IMR-90 (cell line): ENCODE measurements around the gene MICA. TPM values are rescaled to one million over a fixed set of nuclear protein-coding genes. Genes with fewer than 3 reads are reported as not detected.

Source experiments
- ATAC-seq: fragments of 200-7000 bp; cut with Tn5 transposase; 2 replicates; pipeline ENCODE4 v1.9.1; 2020; ENCODE audit warnings: low read depth, mild to moderate bottlenecking, moderate library complexity
- BruUV-seq: library from RNA; stranded (reverse); fragments of 400-500 nt; replicated peaks from 2 replicates; lab custom pipeline; 2021; lab: Mats Ljungman, UMichigan
- CTCF ChIA-PET: fragments of 300-600 bp; formaldehyde crosslinking; extraction: SDS; loops from one replicate; lab custom pipeline; 2021; ENCODE audit warnings: antibody characterized with exemption; lab: Yijun Ruan, JAX
- POLR2A ChIA-PET: fragments of 300-600 bp; sonication (Branson Sonifier 250); formaldehyde crosslinking; loops from one replicate; lab custom pipeline; 2022; ENCODE audit warnings: antibody characterized with exemption; ENCODE audit not compliant: unreplicated experiment; lab: Charles Lee
- DNase-seq: peaks from one replicate; pipeline ENCODE4 v3.0.0; 2013
- H2AFZ ChIP-seq: replicated peaks from 2 replicates; pipeline ENCODE3; 2013; ENCODE audit warnings: low read length, mild to moderate bottlenecking; ENCODE audit not compliant: poor library complexity
- H2AK5ac ChIP-seq: 2 replicates; pipeline ENCODE4 v1.6.1; 2013; ENCODE audit warnings: low read depth, low read length, inconsistent platforms
- H2AK9ac ChIP-seq: replicated peaks from 2 replicates; pipeline ENCODE3; 2013; ENCODE audit warnings: mild to moderate bottlenecking, low read depth, low read length, moderate library complexity; ENCODE audit not compliant: poor library complexity
- H2BK120ac ChIP-seq: 2 replicates; pipeline ENCODE4 v1.6.1; 2013; ENCODE audit warnings: low read depth, low read length, inconsistent platforms
- H2BK15ac ChIP-seq: 3 replicates; pipeline ENCODE4 v1.6.1; 2013; ENCODE audit warnings: low read depth, low read length, inconsistent platforms
- H2BK20ac ChIP-seq: 2 replicates; pipeline ENCODE4 v1.6.1; 2013; ENCODE audit warnings: low read depth, mild to moderate bottlenecking, inconsistent platforms, low read length, moderate library complexity
- H2BK5ac ChIP-seq: 2 replicates; pipeline ENCODE4 v1.6.1; 2013; ENCODE audit warnings: mild to moderate bottlenecking, low read depth, low read length, inconsistent platforms; ENCODE audit not compliant: poor library complexity, severe bottlenecking
- H3K14ac ChIP-seq: replicated peaks from 2 replicates; pipeline ENCODE4 v1.6.1; 2013; ENCODE audit warnings: low read depth, low read length, inconsistent platforms
- H3K18ac ChIP-seq: 2 replicates; pipeline ENCODE4 v1.6.1; 2013; ENCODE audit warnings: low read depth, low read length, control low read depth
- H3K23ac ChIP-seq: 2 replicates; pipeline ENCODE4 v1.6.1; 2013; ENCODE audit warnings: low read depth, low read length, inconsistent platforms
- H3K27ac ChIP-seq: 2 replicates; pipeline ENCODE4 v1.5.1; 2013; ENCODE audit warnings: mild to moderate bottlenecking, control low read depth, low read length; ENCODE audit not compliant: insufficient read depth
- H3K27me3 ChIP-seq: 2 replicates; pipeline ENCODE4 v1.6.1; 2013; ENCODE audit warnings: low read length; ENCODE audit not compliant: control insufficient read depth, insufficient read depth
- H3K36me3 ChIP-seq: 2 replicates; pipeline ENCODE4 v1.6.1; 2013; ENCODE audit warnings: low read length, mixed read lengths; ENCODE audit not compliant: control insufficient read depth, insufficient read depth
- H3K4ac ChIP-seq: 2 replicates; pipeline ENCODE4 v1.6.1; 2013; ENCODE audit warnings: low read depth, low read length, inconsistent platforms
- H3K4me1 ChIP-seq: 2 replicates; pipeline ENCODE4 v1.6.1; 2013; ENCODE audit warnings: low read length, mixed read lengths; ENCODE audit not compliant: control insufficient read depth, insufficient read depth
- H3K4me2 ChIP-seq: 2 replicates; pipeline ENCODE4 v1.6.1; 2013; ENCODE audit warnings: low read depth, mild to moderate bottlenecking, control low read depth, low read length, moderate library complexity
- H3K4me3 ChIP-seq: 2 replicates; pipeline ENCODE4 v1.5.1; 2013; ENCODE audit warnings: low read depth, mild to moderate bottlenecking, control low read depth, low read length, moderate library complexity; ENCODE audit not compliant: insufficient read depth
- H3K56ac ChIP-seq: 2 replicates; pipeline ENCODE4 v1.6.1; 2013; ENCODE audit warnings: low read length, inconsistent platforms; ENCODE audit not compliant: insufficient read depth; ENCODE audit errors: extremely low read depth
- H3K79me1 ChIP-seq, 2 experiments: 2 replicates each; pipeline ENCODE4 v1.6.1; 2013; ENCODE audit warnings: low read length in 2 of 2, inconsistent platforms in 1 of 2, low read depth in 1 of 2
- H3K9ac ChIP-seq: 2 replicates; pipeline ENCODE4 v1.6.1; 2013; ENCODE audit warnings: low read depth, low read length, control low read depth
- H3K9me1 ChIP-seq: 2 replicates; pipeline ENCODE4 v1.6.1; 2013; ENCODE audit warnings: low read length, inconsistent platforms; ENCODE audit not compliant: insufficient read depth
- H3K9me3 ChIP-seq: 2 replicates; pipeline ENCODE4 v1.6.1; 2013; ENCODE audit warnings: low read length; ENCODE audit not compliant: control insufficient read depth, insufficient read depth
- H4K20me1 ChIP-seq: 2 replicates; pipeline ENCODE4 v1.6.1; 2013; ENCODE audit warnings: low read length, inconsistent platforms; ENCODE audit not compliant: insufficient read depth
- H4K5ac ChIP-seq: 2 replicates; pipeline ENCODE4 v1.6.1; 2013; ENCODE audit warnings: mild to moderate bottlenecking, low read depth, low read length, control low read depth
- H4K8ac ChIP-seq, 2 experiments: 2 replicates each; pipeline ENCODE4 v1.6.1; 2013; ENCODE audit warnings: low read depth in 2 of 2, low read length in 2 of 2, control low read depth in 1 of 2, inconsistent platforms in 1 of 2
- H4K91ac ChIP-seq: 2 replicates; pipeline ENCODE4 v1.6.1; 2013; ENCODE audit warnings: low read depth, low read length, inconsistent platforms; ENCODE audit not compliant: insufficient read depth
- BHLHE40 ChIP-seq: fragments of 150-350 bp; IDR thresholded peaks from 2 replicates; pipeline ENCODE4 v1.6.1; 2016; ENCODE audit warnings: mild to moderate bottlenecking, low read depth, low read length
- CEBPB ChIP-seq: IDR thresholded peaks from 2 replicates; pipeline ENCODE4 v1.6.1; 2012; ENCODE audit warnings: low read depth, low read length, improper control_type of control experiment
- CHD1 ChIP-seq: IDR thresholded peaks from 2 replicates; pipeline ENCODE4 v1.6.1; 2012; ENCODE audit warnings: low read depth, low read length, improper control_type of control experiment
- CTCF ChIP-seq: conservative IDR thresholded peaks from 2 replicates; pipeline ENCODE4 v1.5.1; 2012; ENCODE audit warnings: mild to moderate bottlenecking, low read depth, low read length, improper control_type of control experiment
- ELK1 ChIP-seq: fragments of 150-350 bp; IDR thresholded peaks from 2 replicates; pipeline ENCODE4 v1.6.1; 2016; ENCODE audit warnings: low read depth, mild to moderate bottlenecking, low read length, moderate library complexity, borderline replicate concordance
- MAFK ChIP-seq: IDR thresholded peaks from 2 replicates; pipeline ENCODE4 v1.6.1; 2012; ENCODE audit warnings: low read depth, low read length, improper control_type of control experiment
- MAZ ChIP-seq: IDR thresholded peaks from 2 replicates; pipeline ENCODE4 v1.6.1; 2012; ENCODE audit warnings: low read depth, mild to moderate bottlenecking, low read length, improper control_type of control experiment, moderate library complexity, borderline replicate concordance
- MXI1 ChIP-seq: IDR thresholded peaks from 2 replicates; pipeline ENCODE4 v1.6.1; 2012; ENCODE audit warnings: low read depth, mild to moderate bottlenecking, low read length, moderate library complexity, borderline replicate concordance
- NFE2L2 ChIP-seq: fragments of 150-350 bp; IDR thresholded peaks from 2 replicates; pipeline ENCODE4 v1.6.1; 2016; ENCODE audit warnings: low read depth, mild to moderate bottlenecking, low read length
- POLR2A ChIP-seq: IDR thresholded peaks from 2 replicates; pipeline ENCODE4 v1.6.1; 2012; ENCODE audit warnings: mild to moderate bottlenecking, low read depth, low read length
- RAD21 ChIP-seq: IDR thresholded peaks from 2 replicates; pipeline ENCODE4 v1.6.1; 2012; ENCODE audit warnings: low read length, improper control_type of control experiment
- RCOR1 ChIP-seq: IDR thresholded peaks from 2 replicates; pipeline ENCODE4 v1.6.1; 2012; ENCODE audit warnings: mild to moderate bottlenecking, low read length, improper control_type of control experiment; ENCODE audit not compliant: insufficient replicate concordance
- RFX5 ChIP-seq: IDR thresholded peaks from 2 replicates; pipeline ENCODE4 v1.8.0; 2012; ENCODE audit warnings: low read depth, mild to moderate bottlenecking, low read length, moderate library complexity
- SMC3 ChIP-seq: fragments of 150-350 bp; IDR thresholded peaks from 2 replicates; pipeline ENCODE4 v1.6.1; 2016; ENCODE audit warnings: low read depth, mild to moderate bottlenecking, antibody characterized with exemption, low read length, moderate library complexity
- WGBS, 2 experiments: methylation state at CpG; one replicate each; pipeline versions ENCODE4 v1.1.5 to v1.1.7; 2013; ENCODE audit warnings: missing lambda C conversion rate in 2 of 2; ENCODE audit not compliant: insufficient read length in 1 of 2; ENCODE audit errors: extremely low coverage in 2 of 2; 5-methylcytosine and 5-hydroxymethylcytosine counted together
- dilution Hi-C: fragments of 300-500 bp; cut with HindIII; formaldehyde crosslinking; loops from one replicate; pipeline ENCODE4 v1.14.3; 2018; ENCODE audit warnings: low sequenced_read_pairs; ENCODE audit not compliant: unreplicated experiment
- in situ Hi-C: fragments of 300-500 bp; cut with MboI; formaldehyde crosslinking; loops from 3 replicates; pipeline ENCODE4 v1.14.3; 2019; ENCODE audit warnings: low sequenced_read_pairs, inconsistent platforms, mixed read lengths
- intact Hi-C: fragments of 100-400 bp; cut with micrococcal nuclease; formaldehyde crosslinking; loops from 2 replicates; pipeline ENCODE4 v1.10.0; 2022
- polyA plus RNA-seq, 3 experiments: library from polyadenylated mRNA; depleted of rRNA; stranded (reverse); fragments of >200 nt; gene quantifications; 2 replicates each; pipeline ENCODE4 v1.2.3, GENCODE V29; 2012; ENCODE audit warnings: low replicate concordance in 1 of 3
- total RNA-seq: library from RNA; depleted of rRNA; stranded (reverse); fragments of >200 nt; gene quantifications from 2 replicates; pipeline ENCODE4 v1.2.3, GENCODE V29; 2012
- TF ChIP-seq, protein P1 (sequence below): fragments of 150-350 bp; IDR thresholded peaks from 2 replicates; pipeline ENCODE4 v1.6.1; 2017; ENCODE audit warnings: mild to moderate bottlenecking, antibody characterized with exemption, low read length, low read depth

The MICA gene
- total and polyA plus RNA-seq, 2 of the 4 experiments (the other 2 are of a cell fraction), result 55.9 to 67.7 TPM

DNA sequence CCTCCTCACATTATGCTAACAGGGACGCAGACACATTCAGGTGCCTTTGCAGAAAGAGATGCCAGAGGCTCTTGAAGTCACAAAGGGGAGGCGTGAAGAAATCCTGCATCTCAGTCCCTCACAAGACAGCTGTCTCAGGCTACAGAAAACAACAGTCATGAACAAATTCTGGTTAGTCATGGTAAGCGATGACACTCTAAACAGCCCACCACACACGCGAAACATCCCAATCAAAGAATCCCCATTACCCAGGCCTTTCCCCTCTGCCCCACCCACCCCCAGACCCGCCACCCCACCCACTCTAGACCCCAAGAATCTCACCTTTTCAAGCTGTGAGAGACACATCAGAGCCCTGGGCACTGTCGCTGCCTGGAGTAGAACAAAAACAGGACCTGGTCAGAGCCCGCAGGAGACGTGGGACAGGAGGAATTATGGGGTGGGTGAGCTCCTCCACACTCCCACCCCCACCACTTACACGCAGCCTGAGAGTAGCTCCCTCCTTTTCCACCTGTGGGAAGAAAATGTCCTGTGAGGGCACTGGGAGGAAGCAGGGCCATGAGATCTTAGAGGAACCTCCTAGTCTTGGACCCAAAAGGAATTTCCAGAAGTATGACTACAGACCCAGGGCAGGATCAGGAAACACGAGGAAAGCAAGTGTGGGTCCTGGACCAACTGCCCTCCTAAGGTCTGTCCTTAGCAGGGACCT is 49.1 kb upstream of the MICA start:
- intact Hi-C loops, result no loop called here
- no peak overlapping the region for H3K9ac ChIP-seq
- H3K9me3 ChIP-seq, result no peaks in the 10 kb centered on the region
- peaks cover 13% of the 10 kb centered on the region for H3K36me3 ChIP-seq
- H4K91ac ChIP-seq, result no peak overlapping the region
- no peak overlapping the region for H3K4me2 ChIP-seq
- H3K4me3 ChIP-seq, result no peak overlapping the region
- no peak overlapping the region for H2BK15ac ChIP-seq
- H3K56ac ChIP-seq, result no peak overlapping the region
- no peak overlapping the region for H3K27ac ChIP-seq
- dilution Hi-C loops, result no loop called here
- CTCF ChIA-PET, result no interaction called here
- H2AK5ac ChIP-seq, result no peak overlapping the region
- peaks cover 5 to 17% of the 10 kb centered on the region in 2 experiments; a peak in 3 of 4 replicates for H3K79me1 ChIP-seq
- H3K18ac ChIP-seq, result no peak overlapping the region
- no peak overlapping the region for H2AK9ac ChIP-seq
- H4K8ac ChIP-seq, result no peak overlapping the region
- no peak overlapping the region for H2BK20ac ChIP-seq
- H4K5ac ChIP-seq, result no peak overlapping the region
- no peak overlapping the region for H2BK5ac ChIP-seq
- ATAC-seq (no peak), DNase-seq (no peak)
- H3K23ac ChIP-seq, result no peak overlapping the region
- no peak overlapping the region for H2BK120ac ChIP-seq
- BruUV-seq, result no TSS peak
- in situ Hi-C loops, result no loop called here
- H2AFZ ChIP-seq, result no peak overlapping the region
- H4K20me1 ChIP-seq, result peaks cover 7% of the 10 kb centered on the region; the same call in 1 of the 2 replicates
- no peak overlapping the region for H3K4ac ChIP-seq
- TF ChIP-seq CTCF (no peak), CHD1 (no peak), RAD21 (no peak), RCOR1 (no peak), ELK1 (no peak), SMC3 (no peak), BHLHE40 (no peak), MXI1 (no peak), POLR2A (no peak), CEBPB (no peak), MAFK (no peak), NFE2L2 (no peak), MAZ (no peak), RFX5 (no peak)
- TF ChIP-seq, protein P1, sequence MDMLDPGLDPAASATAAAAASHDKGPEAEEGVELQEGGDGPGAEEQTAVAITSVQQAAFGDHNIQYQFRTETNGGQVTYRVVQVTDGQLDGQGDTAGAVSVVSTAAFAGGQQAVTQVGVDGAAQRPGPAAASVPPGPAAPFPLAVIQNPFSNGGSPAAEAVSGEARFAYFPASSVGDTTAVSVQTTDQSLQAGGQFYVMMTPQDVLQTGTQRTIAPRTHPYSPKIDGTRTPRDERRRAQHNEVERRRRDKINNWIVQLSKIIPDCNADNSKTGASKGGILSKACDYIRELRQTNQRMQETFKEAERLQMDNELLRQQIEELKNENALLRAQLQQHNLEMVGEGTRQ, result no peak
- 100% methylated on average over 1 of the region's 11 CpGs; no CpG with 5 or more reads in 1 of the 2 experiments for WGBS, 2 experiments
- H3K4me1 ChIP-seq, result peaks cover 4% of the 10 kb centered on the region; the same call in 1 of the 2 replicates
- POLR2A ChIA-PET, result no interaction called here
- H3K9me1 ChIP-seq, result peaks cover 11% of the 10 kb centered on the region; the same call in 1 of the 2 replicates
- peaks cover 24% of the 10 kb centered on the region for H3K27me3 ChIP-seq
- no peak overlapping the region for H3K14ac ChIP-seq
